HG03460 (cell line): ENCODE data around the gene TMEM115.

ENCODE experiments used
- ATAC-seq: cut with Tn5 transposase; IDR thresholded peaks from one replicate; pipeline ENCODE4 v1.9.1; 2021; ENCODE audit not compliant: unreplicated experiment

Gene TMEM115

DNA sequence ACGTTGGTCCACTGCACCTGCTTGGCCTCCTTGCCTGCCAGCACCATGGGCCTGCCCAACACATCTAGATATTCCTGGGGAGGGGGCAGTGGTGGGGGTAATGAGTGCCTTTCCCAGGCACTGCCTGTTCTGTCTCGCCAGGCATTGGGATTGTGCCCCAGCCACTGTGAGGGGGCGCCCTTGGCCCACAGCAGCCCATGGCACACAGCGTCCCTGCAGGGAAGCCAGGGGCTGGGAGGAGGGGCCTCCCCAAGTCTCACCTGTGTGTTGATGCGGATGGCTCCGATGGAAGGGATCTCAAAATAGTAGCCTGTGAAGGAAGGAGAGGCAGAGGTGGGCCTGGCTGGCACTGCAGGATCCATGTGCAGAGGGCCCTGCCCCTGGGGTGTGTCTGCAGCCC, 18.7 kb upstream of the TMEM115 start:
- no peak for ATAC-seq

- ATAC-seq = no peak
These were observed 16.1 kb upstream of the TMEM115 start for GRCh38 chr3:50375258-50375931.

DNA sequence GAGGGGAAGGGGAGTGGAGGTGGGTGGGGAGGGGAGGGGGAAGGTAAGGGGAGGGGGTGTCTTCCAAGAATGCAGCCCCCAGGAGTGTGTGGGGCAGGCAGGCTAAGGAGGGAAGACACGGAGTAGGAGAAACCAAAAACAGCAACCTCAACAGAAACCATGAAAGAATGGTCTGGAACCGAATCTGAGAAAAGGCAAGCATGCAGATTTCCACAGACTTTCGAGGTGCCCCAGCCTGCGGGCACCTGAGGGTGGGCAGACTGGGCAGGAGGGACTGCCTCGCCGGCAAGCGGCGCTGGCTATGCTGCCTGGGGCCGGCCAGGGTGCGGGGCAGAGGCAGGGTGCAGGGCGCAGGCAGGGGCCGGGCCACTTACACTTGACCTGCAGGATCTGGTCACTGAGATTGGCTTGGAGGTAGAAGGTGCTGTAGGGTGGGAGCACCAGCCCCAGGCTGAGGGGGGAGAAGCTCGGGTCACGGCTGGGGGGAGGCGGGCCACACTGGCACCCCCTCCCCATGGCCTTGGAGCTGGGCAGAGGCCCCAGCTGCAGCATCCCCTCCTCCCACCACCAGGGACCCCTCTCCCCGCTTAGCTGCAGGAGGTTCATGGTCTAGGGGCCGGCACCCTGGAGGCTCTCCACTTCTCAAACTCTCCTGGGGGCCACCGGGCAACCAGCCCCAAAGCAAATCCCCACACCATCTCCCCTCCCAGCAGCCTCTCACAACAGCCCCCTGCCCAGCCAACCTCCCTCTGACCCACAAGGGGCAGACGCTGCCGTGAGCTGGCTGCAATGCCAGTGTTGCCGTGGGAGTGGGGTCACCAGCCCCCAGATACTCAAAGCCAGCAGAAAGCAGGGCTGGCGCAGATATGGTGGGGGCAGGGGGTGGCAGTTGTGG, 15.3 kb upstream of the TMEM115 start:
- no peak for ATAC-seq

DNA sequence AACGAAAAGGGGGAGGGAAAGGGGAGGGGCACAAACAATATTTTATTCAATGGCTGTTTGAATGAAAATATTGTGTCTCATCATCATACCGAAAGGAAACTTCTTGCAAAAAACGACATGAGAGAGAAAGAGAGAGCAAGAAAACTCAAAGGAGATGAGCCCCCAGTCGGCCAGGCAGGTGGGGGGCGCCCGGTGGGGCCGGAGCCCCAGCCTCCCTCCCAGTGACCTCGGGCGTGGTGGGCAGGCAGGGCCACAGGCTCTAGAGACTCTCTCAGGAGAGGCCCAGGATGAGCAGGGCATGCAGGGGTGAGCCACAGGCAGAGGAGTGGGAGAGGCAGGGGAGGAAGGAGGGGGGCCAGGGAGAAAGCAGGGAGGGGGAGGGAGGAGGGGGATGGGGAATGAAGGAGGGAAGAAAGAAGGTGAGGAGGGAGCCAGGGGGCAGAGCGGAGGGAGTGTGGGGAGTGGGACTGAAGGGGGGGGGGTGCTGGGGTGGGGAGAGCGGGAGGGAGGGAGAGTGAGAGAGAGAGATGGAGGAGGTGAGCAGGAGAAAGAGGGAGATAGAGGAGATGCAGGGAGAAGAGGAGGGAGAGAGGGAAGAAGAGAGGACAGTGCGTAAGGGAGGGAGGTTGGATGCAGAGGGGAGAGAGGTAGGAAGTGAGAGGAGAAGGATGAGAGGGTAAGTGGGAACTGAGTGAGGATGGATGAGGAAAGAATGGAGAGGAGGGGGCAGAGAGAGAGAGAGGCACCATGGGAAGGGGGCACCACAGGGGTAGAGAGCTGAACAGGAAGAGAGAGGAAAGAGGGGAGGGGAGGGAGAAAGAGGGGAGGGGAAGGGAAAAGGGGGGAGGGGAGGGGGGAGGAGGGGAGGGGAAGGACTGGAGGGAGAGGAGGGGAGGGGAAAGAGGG, 14.1 kb upstream of the TMEM115 start:
- no peak for ATAC-seq

DNA sequence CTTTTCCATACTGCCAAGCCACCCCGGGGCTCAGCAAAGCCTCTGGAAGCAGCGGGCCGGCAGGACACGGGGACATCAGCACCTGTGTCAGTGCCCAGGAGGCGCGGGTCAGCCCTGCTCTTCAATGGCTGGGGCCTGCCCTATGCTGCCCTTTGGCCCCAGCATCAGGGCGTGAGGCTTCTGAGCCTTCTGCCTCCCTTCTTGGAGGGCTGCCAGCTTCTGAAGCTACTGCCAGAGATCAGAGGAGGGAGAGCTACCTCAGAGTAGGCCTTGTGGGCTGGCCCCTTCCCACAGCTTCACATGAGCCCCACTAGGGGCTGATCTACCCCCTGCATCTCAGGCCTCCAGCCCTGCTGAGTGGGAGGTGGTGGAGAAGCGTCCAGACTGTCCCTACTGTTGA, 13.0 kb upstream of the TMEM115 start:
- no peak for ATAC-seq

- ATAC-seq = no peak
These were observed 11.9 kb upstream of the TMEM115 start for GRCh38 chr3:50371133-50371685.

- no peak for ATAC-seq
These were observed 11.3 kb upstream of the TMEM115 start for GRCh38 chr3:50370594-50370993.

GRCh38 chr3:50369012-50369670, 9.8 kb upstream of the TMEM115 start:
- no peak for ATAC-seq

DNA sequence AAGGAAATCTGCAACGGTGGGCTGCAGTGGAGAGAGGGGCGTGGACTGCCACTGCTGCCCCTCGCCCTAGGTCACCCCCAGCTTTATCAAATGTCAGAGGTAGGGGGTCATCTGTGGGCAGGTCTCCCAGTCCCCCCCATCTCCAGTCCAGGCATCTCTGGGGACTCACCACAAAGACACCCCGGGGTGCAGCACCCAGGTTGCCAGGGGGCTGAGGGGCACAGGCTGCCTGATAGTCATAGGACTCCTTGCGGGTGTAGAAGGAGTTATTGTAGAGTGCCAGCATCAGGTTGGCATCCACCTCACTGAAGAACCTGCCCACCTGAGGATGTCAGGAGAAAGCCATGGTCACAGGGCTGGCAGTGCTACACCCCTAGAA, 6.5 kb upstream of the TMEM115 start:
- ATAC-seq = no peak

DNA sequence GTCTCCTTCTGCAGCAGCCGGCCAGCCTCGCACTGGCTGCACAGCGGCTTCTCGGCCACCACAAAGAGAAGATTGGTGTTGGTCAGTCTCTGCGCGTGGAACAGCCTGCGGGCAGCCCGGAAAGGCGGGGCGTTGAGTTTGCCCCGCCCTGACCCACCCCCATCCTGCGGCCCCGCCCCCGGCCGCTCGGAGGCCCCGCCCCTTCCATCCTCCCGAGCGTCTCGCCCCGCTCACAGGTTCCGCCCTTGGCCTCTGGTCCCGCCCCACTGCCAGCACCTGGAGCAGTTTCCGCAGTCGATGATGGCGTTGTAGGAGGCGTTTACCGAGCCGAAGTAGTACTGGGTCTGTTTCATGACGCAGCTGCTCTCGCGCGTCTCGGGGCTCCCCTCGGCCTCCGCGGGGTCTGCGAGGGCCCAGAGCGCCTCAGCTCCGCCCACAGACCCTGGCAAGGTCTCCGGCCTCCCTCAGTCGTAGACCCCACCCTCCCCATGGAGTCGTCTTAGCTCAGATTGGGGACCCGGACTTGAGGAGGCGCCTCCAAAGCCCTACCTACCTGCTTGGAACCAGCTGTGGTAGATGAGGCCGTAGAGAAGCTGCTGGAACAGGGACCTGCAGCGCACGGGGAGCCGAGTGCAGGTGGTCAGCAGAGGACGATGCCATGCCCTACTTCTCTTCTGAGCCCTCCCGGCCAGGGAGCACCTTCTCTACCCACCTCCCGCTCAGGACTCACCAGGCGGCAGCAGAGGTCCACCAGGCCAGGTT, 5.9 kb upstream of the TMEM115 start:
- ATAC-seq = peak; percentile 87

- ATAC-seq = peak; percentile 5
These were observed 5.3 kb upstream of the TMEM115 start for GRCh38 chr3:50364573-50365079.

DNA sequence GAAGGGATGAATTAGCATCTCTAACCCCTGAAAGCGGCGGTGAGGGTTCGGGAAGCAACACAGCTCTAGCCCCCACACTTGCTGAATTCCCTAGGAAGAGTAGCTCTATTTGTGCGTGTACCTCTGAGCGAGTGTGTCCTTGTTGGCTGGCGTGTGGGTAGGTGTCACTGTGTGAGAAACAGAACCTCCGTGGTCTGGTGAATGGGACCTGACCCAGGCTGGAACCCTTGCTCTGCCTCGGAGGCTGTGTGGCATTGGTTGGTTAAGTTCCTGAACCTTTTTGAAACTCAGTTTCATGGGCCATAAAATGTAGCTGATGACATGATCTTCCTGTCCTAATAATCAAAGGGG, 414 bp upstream of the TMEM115 start:
- ATAC-seq = peak; percentile 23

- no peak for ATAC-seq
These were observed 888 bp downstream of the TMEM115 start for GRCh38 chr3:50358355-50358910.

- no peak for ATAC-seq
These were observed 1.8 kb downstream of the TMEM115 start for GRCh38 chr3:50357481-50357880.

- ATAC-seq = no peak
These were observed 2.8 kb downstream of the TMEM115 start for GRCh38 chr3:50356553-50356952.

DNA sequence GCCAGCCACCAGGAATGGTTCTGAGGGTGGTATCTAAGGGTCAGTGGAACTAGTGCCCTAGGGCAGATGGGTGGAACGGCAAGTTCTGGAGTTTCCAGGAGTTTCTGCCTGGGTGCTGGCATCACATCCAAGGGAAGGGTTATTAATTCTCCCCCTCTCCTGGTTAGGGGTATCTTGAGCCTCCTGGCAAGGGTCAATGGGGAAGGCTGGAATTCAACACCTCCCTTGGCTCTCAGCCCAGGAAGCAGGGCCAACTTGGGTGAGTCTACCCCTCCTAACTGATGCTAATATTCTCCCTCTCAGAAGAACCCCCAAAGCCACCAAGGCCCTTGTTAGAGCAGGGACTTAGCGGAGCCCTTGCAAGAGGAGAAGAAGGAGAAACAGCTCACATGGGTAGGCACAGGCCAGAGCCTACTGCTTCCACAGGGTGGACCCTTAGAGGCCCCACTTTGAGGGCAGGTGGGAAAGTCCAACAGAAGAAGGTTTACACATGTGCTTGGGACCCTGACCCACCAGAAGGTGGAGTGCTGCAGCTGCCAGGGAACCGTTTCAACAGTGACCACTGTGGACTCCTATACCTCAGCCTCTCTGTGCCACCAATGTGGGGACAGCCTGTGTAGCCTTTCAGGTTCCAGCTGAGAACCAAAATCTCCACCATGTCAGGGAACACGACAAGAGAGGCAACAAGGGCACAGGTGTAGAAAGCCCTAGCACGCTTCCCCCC, 3.3 kb downstream of the TMEM115 start:
- no peak for ATAC-seq

GRCh38 chr3:50354850-50355249, 4.5 kb downstream of the TMEM115 start:
- no peak for ATAC-seq

DNA sequence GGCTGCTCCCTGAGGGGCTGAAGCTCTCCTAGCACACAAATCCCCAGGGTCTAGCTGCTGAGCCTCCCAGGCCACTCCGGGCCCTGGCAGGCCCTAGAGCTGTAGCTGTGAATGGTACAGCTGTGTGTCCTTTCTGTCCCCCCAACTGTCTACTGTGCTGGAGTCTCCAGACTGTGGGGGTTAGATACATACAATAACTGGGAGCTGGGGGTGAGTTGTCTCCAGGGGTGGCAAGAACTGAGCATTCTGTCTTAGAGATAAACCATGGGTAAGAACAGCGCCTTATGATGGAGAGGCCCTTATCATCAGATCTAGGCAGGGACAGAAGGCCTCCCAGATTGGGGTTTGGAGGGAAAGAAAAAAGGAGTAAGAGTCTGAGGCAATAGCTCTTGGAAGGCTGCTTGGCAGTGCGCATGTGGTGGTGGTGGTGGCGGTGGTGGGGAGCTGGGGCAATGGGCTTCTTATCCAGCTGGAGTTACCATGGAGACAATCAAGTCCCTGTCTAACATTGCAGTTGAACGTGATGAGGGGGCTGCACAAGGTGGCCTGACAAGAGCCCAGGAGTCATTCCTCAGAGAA, 5.0 kb downstream of the TMEM115 start:
- ATAC-seq = no peak
